ENCODE data around the gene ARL6.

- TF ChIP-seq EZH2 (IDR thresholded peaks at IDR 0.05), result no peak
- TF ChIP-seq POLR2AphosphoS5 (IDR thresholded peaks at IDR 0.05; ENCODE audit: borderline replicate concordance, low read depth, low read length), result no peak
Observed at GRCh38 chr3:97841304-97841703, 76.7 kb downstream of the ARL6 start.
